CD14-positive monocyte (primary cell): ENCODE measurements around the gene CYB5A. TPM values are rescaled to one million over a fixed set of nuclear protein-coding genes. Genes with fewer than 3 reads are reported as not detected.

ENCODE experiments used
- DNase-seq, 3 donors: peaks; one replicate each; pipeline ENCODE4 v3.0.0-alpha.2; 2011 to 2022
- H2AFZ ChIP-seq: 2 replicates; pipeline ENCODE4 v1.6.0; 2012; ENCODE audit warnings: mild to moderate bottlenecking, low read depth, low read length, inconsistent platforms; ENCODE audit not compliant: insufficient read depth, poor library complexity, severe bottlenecking
- H3K27ac ChIP-seq, 2 donors: 1 replicate in 1 of 2; 2 replicates in 1 of 2; pipeline ENCODE4 v1.5.1; 2012 to 2013; ENCODE audit warnings: low read length in 2 of 2, control low read depth in 1 of 2, inconsistent platforms in 1 of 2, low read depth in 1 of 2, mild to moderate bottlenecking in 1 of 2
- H3K27me3 ChIP-seq, 2 donors: one replicate each; pipeline versions ENCODE4 v1.6.0 to v1.6.1; 2011 to 2013; ENCODE audit warnings: low read length in 2 of 2; ENCODE audit not compliant: control insufficient read depth in 2 of 2, insufficient read depth in 2 of 2
- H3K36me3 ChIP-seq, 2 donors: replicated peaks in 1 of 2; 1 replicate in 1 of 2; 2 replicates in 1 of 2; pipeline versions ENCODE4 v1.5.1 to v1.6.1; 2012 to 2013; ENCODE audit warnings: low read length in 2 of 2, control low read depth in 1 of 2, inconsistent platforms in 1 of 2, mild to moderate bottlenecking in 1 of 2; ENCODE audit not compliant: insufficient read depth in 2 of 2, control insufficient read depth in 1 of 2
- H3K4me1 ChIP-seq, 2 donors: 1 replicate in 1 of 2; 2 replicates in 1 of 2; pipeline versions ENCODE4 v1.5.1 to v1.6.1; 2012 to 2013; ENCODE audit warnings: low read length in 2 of 2, control low read depth in 1 of 2, inconsistent platforms in 1 of 2, mild to moderate bottlenecking in 1 of 2, moderate library complexity in 1 of 2; ENCODE audit not compliant: insufficient read depth in 2 of 2, control insufficient read depth in 1 of 2
- H3K4me2 ChIP-seq: replicated peaks from 2 replicates; pipeline ENCODE3; 2012; ENCODE audit warnings: low read length, moderate library complexity, mild to moderate bottlenecking; ENCODE audit not compliant: poor library complexity, severe bottlenecking; ENCODE audit errors: extremely low read depth
- H3K4me3 ChIP-seq, 3 experiments: fragments of 200-600 bp in 1 of 3; sonication (generic) in 1 of 3; replicated peaks in 1 of 3; 1 replicate in 2 of 3; 2 replicates in 1 of 3; pipeline ENCODE4 v1.5.1; 2011 to 2013; ENCODE audit warnings: low read length in 3 of 3, mild to moderate bottlenecking in 3 of 3, control low read depth in 2 of 3, low read depth in 2 of 3, inconsistent platforms in 1 of 3, moderate library complexity in 1 of 3
- H3K79me2 ChIP-seq: 2 replicates; pipeline ENCODE4 v1.6.0; 2012; ENCODE audit warnings: mild to moderate bottlenecking, control low read depth, inconsistent platforms, low read length, moderate library complexity; ENCODE audit not compliant: insufficient read depth
- H3K9ac ChIP-seq: 2 replicates; pipeline ENCODE4 v1.6.0; 2017; ENCODE audit warnings: low read length, mild to moderate bottlenecking; ENCODE audit not compliant: insufficient read depth, poor library complexity, severe bottlenecking
- H3K9me3 ChIP-seq, 2 donors: replicated peaks in 1 of 2; 1 replicate in 1 of 2; 2 replicates in 1 of 2; pipeline versions ENCODE4 v1.5.1 to v1.6.1; 2012 to 2013; ENCODE audit warnings: low read length in 2 of 2, control low read depth in 1 of 2; ENCODE audit not compliant: control insufficient read depth in 1 of 2, insufficient read depth in 1 of 2
- H4K20me1 ChIP-seq: 2 replicates; pipeline ENCODE4 v1.6.0; 2012; ENCODE audit warnings: mild to moderate bottlenecking, low read length, control low read depth, moderate library complexity; ENCODE audit not compliant: insufficient read depth
- H3K27ac Mint-ChIP-seq, 7 donors: one replicate each; pipeline ENCODE4 v1.8.0; 2020; ENCODE audit warnings: mild to moderate bottlenecking in 7 of 7, mixed read lengths in 7 of 7, moderate library complexity in 6 of 7, inconsistent platforms in 2 of 7
- H3K27me3 Mint-ChIP-seq, 3 donors: one replicate each; pipeline ENCODE4 v1.8.0; 2021 to 2022; ENCODE audit warnings: low read depth in 3 of 3, mild to moderate bottlenecking in 3 of 3, mixed read lengths in 3 of 3, moderate library complexity in 3 of 3, inconsistent platforms in 1 of 3
- H3K36me3 Mint-ChIP-seq, 2 donors: one replicate each; pipeline ENCODE4 v1.8.0; 2020; ENCODE audit warnings: mixed read lengths in 2 of 2, inconsistent platforms in 1 of 2, mild to moderate bottlenecking in 1 of 2
- H3K4me1 Mint-ChIP-seq: one replicate; pipeline ENCODE4 v1.8.0; 2020; ENCODE audit warnings: mild to moderate bottlenecking, mixed read lengths
- H3K4me3 Mint-ChIP-seq, 2 donors: one replicate each; pipeline ENCODE4 v1.8.0; 2020; ENCODE audit warnings: mild to moderate bottlenecking in 2 of 2, mixed read lengths in 2 of 2, moderate library complexity in 1 of 2
- H3K9me3 Mint-ChIP-seq, 7 donors: one replicate each; pipeline ENCODE4 v1.8.0; 2020 to 2022; ENCODE audit warnings: mixed read lengths in 7 of 7, mild to moderate bottlenecking in 6 of 7, moderate library complexity in 6 of 7, inconsistent platforms in 2 of 7
- CTCF ChIP-seq: fragments of 200-600 bp; IDR thresholded peaks from one replicate; pipeline ENCODE4 v1.8.0; 2022; ENCODE audit warnings: antibody characterized with exemption, mild to moderate bottlenecking
- WGBS: methylation state at CpG from one replicate; pipeline ENCODE4 v1.1.5; 2013; ENCODE audit warnings: missing lambda C conversion rate; ENCODE audit not compliant: insufficient coverage; 5-methylcytosine and 5-hydroxymethylcytosine counted together
- intact Hi-C, 2 donors: fragments of 100-400 bp; cut with micrococcal nuclease; formaldehyde crosslinking; loops; one replicate each; pipeline versions ENCODE4 v1.15.0 to v1.15.1; 2023
- polyA plus RNA-seq, 3 donors: library from polyadenylated mRNA; depleted of rRNA in 1 of 3; unstranded in 2 of 3; stranded (reverse) in 1 of 3; fragments of 300-500 nt in 2 of 3; fragments of >200 nt in 1 of 3; fragmentation: Illumina TruSeq in 2 of 3; gene quantifications; 1 replicate in 2 of 3; 2 replicates in 1 of 3; pipeline ENCODE4 v1.2.3, GENCODE V29; 2012 to 2021

CYB5A gene
- polyA plus RNA-seq, 3 donors: 19.0 to 27.6 (median 22.4) TPM

GRCh38 chr18:74283646-74284045 lies 8.1 kb downstream of the CYB5A start:
- WGBS: 93% methylated on average over 4 of the region's 10 CpGs
- no peak overlapping the region for H3K4me2 ChIP-seq
- H3K4me3 Mint-ChIP-seq: no peak overlapping the region
- no peak overlapping the region for H3K9ac ChIP-seq
- H3K4me1 ChIP-seq: peaks cover 4 to 9% of the 10 kb centered on the region in 2 donors
- no peaks in the 10 kb centered on the region for H4K20me1 ChIP-seq
- H3K27me3 Mint-ChIP-seq: peaks cover 0 to 3% (median 0%) of the 10 kb centered on the region in 3 donors
- DNase-seq: no peak
- no peak overlapping the region for H3K27ac ChIP-seq
- intact Hi-C loops: no loop called here
- H3K4me3 ChIP-seq: no peak overlapping the region
- no peak overlapping the region for H2AFZ ChIP-seq
- H3K36me3 ChIP-seq: no peaks in the 10 kb centered on the region
- TF ChIP-seq CTCF: no peak
- H3K79me2 ChIP-seq: no peaks in the 10 kb centered on the region
- peaks cover 23% of the 10 kb centered on the region for H3K4me1 Mint-ChIP-seq
- H3K9me3 ChIP-seq: no peaks in the 10 kb centered on the region
- no peak overlapping the region for H3K27ac Mint-ChIP-seq
- no peaks in the 10 kb centered on the region for H3K27me3 ChIP-seq
- no peaks in the 10 kb centered on the region for H3K9me3 Mint-ChIP-seq
- peaks cover 0 to 5% of the 10 kb centered on the region in 2 donors for H3K36me3 Mint-ChIP-seq

- Histone ChIP-seq H3K27ac (no peak overlapping the region), H3K9ac (no peak overlapping the region), H3K4me2 (no peak overlapping the region), H4K20me1 (no peaks in the 10 kb centered on the region), H3K27me3 (no peaks in the 10 kb centered on the region), H3K4me1 (peaks cover 4 to 9% of the 10 kb centered on the region in 2 donors), H3K36me3 (no peaks in the 10 kb centered on the region), H3K9me3 (no peaks in the 10 kb centered on the region), H2AFZ (no peak overlapping the region), H3K4me3 (no peak overlapping the region), H3K79me2 (no peaks in the 10 kb centered on the region)
- intact Hi-C loops: no loop called here
- H3K9me3 Mint-ChIP-seq: no peaks in the 10 kb centered on the region
- peaks cover 0 to 5% of the 10 kb centered on the region in 2 donors for H3K36me3 Mint-ChIP-seq
- no peak for DNase-seq
- no peak for TF ChIP-seq CTCF
- H3K27me3 Mint-ChIP-seq: peaks cover 0 to 1% (median 0%) of the 10 kb centered on the region in 3 donors
- 84% methylated on average over 7 of the region's 10 CpGs for WGBS
- H3K27ac Mint-ChIP-seq: no peak overlapping the region
- no peak overlapping the region for H3K4me3 Mint-ChIP-seq
- peaks cover 22% of the 10 kb centered on the region for H3K4me1 Mint-ChIP-seq
Measured at GRCh38 chr18:74282755-74283554, 8.8 kb downstream of the CYB5A start.
